ENCODE measurements around the gene THOC6. TPM values are rescaled to one million over a fixed set of nuclear protein-coding genes. Genes with fewer than 3 reads are reported as not detected.

Gene THOC6
- total RNA-seq (2021), result 65.7 and 68.2 TPM in 2 replicates
- long read RNA-seq, transcript THOC6-202 (13 exons, 1,419 nt), result major isoform, 373 of 494 reads
- long read RNA-seq, transcript THOC6-209 (13 exons, 1,360 nt), result minor isoform, 9 of 494 reads
- long read RNA-seq, partial matches to known transcripts, result 20 of 494 reads
- long read RNA-seq, other reads (novel, unspliced or antisense), result 87 of 494 reads

DNA sequence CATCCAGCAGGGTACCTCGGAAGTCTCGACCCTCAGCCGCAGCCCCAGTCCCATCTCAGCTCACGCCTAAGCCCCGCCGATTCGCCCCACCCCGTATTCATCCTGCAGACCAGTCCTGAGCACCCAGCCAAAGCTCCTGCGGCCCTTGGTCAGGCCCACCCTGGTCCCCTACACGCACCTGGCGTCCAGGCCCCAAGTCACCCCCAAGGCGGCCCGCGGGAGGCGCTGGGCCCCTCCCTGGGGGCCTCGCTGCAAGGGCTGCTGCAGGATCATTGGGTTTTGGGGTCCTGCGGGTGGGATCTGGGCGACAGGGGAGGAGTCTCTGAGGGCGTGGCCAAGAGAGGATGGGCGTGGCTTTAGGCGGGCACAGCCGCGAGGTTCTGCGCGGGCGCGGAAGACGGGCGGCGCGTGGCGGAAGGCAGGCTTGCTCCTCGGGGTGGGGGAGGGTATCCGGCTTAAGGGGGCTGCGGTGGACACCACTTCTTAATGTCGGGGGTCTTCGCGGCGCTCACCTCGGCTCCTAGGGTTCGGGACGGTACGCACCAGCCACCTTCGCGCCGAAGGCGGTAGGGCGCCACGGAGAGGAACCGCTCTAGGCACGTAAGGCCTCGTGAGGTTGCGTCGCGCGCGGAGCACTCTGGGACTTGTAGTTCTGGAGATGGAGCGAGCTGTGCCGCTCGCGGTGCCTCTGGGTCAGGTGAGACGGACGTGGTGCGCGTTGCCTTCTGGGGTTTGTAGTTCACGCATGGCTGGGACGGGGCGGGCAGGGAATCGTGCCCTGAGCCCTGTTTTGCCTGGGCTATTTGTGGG, at the start of gene THOC6, which contains the start of gene HCFC1R1:
Gene THOC6 (plus strand): TSS at position 367 of the 810 bp plus-strand sequence. CDS start 292 bp downstream, at position 659.
Gene HCFC1R1 (minus strand): TSS at position 274 of the 810 bp plus-strand sequence. CDS start 1 bp downstream, at position 273.
- Histone ChIP-seq H3K9me3 (ENCODE audit: control insufficient read depth, low read depth, low read length) (no peaks in the 10 kb centered on the region), H2BK5ac (ENCODE audit: insufficient read length, low read length) (peak within 1 kb of the TSS; percentile 43), H2BK12ac (ENCODE audit: insufficient read length, low read depth, low read length) (peak within 1 kb of the TSS; percentile 48), H3K4me2 (ENCODE audit: insufficient read depth, insufficient read length, low read length) (peak within 1 kb of the TSS; percentile 51), H2AFZ (ENCODE audit: low read length) (no peak within 1 kb of the TSS), H2BK120ac (ENCODE audit: low read depth, low read length, poor library complexity, severe bottlenecking) (no peak within 1 kb of the TSS), H3K27ac (ENCODE audit: insufficient read length, low read depth, low read length) (peak within 1 kb of the TSS; percentile 66), H2AK5ac (ENCODE audit: insufficient read length, low read length) (no peak within 1 kb of the TSS), H3K27me3 (ENCODE audit: insufficient read depth, low read length) (no peaks in the 10 kb centered on the region), H3K56ac (ENCODE audit: insufficient read length, low read depth, low read length) (no peak within 1 kb of the TSS), H3K79me1 (ENCODE audit: insufficient read depth, low read depth, low read length, poor library complexity, severe bottlenecking) (no peaks in the 10 kb centered on the region), H3K4ac (ENCODE audit: low read depth, low read length) (no peak within 1 kb of the TSS), H3K79me2 (ENCODE audit: insufficient read depth, low read length) (no peaks in the 10 kb centered on the region; the same call in 1 of the 2 replicates), H3K18ac (ENCODE audit: insufficient read length, low read depth, low read length) (peak within 1 kb of the TSS; percentile 94), H3K4me1 (ENCODE audit: insufficient read depth, low read length) (peaks cover 2% of the 10 kb centered on the region; the same call in 1 of the 2 replicates), H4K91ac (ENCODE audit: insufficient read length, low read depth, low read length) (no peak within 1 kb of the TSS), H3K23me2 (ENCODE audit: insufficient read length, low read depth, low read length, poor library complexity, severe bottlenecking) (peaks cover 26% of the 10 kb centered on the region), H2BK15ac (ENCODE audit: low read depth, low read length) (no peak within 1 kb of the TSS), H2BK20ac (ENCODE audit: low read depth, low read length, poor library complexity, severe bottlenecking) (no peak within 1 kb of the TSS), H3K23ac (ENCODE audit: insufficient read length, low read depth, low read length) (no peak within 1 kb of the TSS), H4K8ac (replicated peaks; ENCODE audit: insufficient read length, low read depth, low read length) (no peak within 1 kb of the TSS), H3K9ac (ENCODE audit: extremely low read depth, insufficient read length, low read length) (peak within 1 kb of the TSS; percentile 67), H4K20me1 (ENCODE audit: control insufficient read depth, insufficient read depth, insufficient read length) (no peaks in the 10 kb centered on the region), H3K14ac (ENCODE audit: insufficient read depth, low read length) (peak within 1 kb of the TSS; percentile 93), H3T11ph (ENCODE audit: low read length) (no peak within 1 kb of the TSS), H4K5ac (ENCODE audit: insufficient read length, low read depth, low read length) (no peak within 1 kb of the TSS)
- no CpG with 5 or more reads among the region's 69 CpGs for WGBS (ENCODE audit: extremely low coverage, insufficient read length, low lambda C conversion rate)
- Mint-ChIP-seq H3K27me3 (ENCODE audit: low read depth) (peaks cover 7% of the 10 kb centered on the region), H3K9me3 (no peaks in the 10 kb centered on the region; a peak in 2 of 5 replicates), H3K4me1 (peaks cover 23 to 48% of the 10 kb centered on the region in 2 experiments), H3K36me3 (ENCODE audit: insufficient read depth in 1 of 3, low read depth in 3 of 3) (peaks cover 15 to 43% (median 33%) of the 10 kb centered on the region in 3 experiments; a peak in 6 of 7 replicates), H3K27ac (peak within 1 kb of the TSS; percentile 98 to 100 (median 99)), H3K4me3 (peak within 1 kb of the TSS; percentile 93 to 96)
- TF ChIP-seq, protein P1, sequence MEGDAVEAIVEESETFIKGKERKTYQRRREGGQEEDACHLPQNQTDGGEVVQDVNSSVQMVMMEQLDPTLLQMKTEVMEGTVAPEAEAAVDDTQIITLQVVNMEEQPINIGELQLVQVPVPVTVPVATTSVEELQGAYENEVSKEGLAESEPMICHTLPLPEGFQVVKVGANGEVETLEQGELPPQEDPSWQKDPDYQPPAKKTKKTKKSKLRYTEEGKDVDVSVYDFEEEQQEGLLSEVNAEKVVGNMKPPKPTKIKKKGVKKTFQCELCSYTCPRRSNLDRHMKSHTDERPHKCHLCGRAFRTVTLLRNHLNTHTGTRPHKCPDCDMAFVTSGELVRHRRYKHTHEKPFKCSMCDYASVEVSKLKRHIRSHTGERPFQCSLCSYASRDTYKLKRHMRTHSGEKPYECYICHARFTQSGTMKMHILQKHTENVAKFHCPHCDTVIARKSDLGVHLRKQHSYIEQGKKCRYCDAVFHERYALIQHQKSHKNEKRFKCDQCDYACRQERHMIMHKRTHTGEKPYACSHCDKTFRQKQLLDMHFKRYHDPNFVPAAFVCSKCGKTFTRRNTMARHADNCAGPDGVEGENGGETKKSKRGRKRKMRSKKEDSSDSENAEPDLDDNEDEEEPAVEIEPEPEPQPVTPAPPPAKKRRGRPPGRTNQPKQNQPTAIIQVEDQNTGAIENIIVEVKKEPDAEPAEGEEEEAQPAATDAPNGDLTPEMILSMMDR (conservative IDR thresholded peaks at IDR 0.05), result no peak
- peak; percentile 99 for DNase-seq

Data from H9 (cell line).